Embryonic facial prominence (tissue), 1 donor: ENCODE measurements around the gene OPN3.
"Not testable (repeated sequence)": the region's sequence is repeated elsewhere in the genome, so short reads cannot be mapped to it uniquely, and the experiment has no call there.

Experiments
- DNase-seq: peaks from one replicate; pipeline ENCODE4 v3.0.0-alpha.2; 2016; ENCODE audit errors: extremely low spot score

OPN3 gene

GRCh38 chr1:241640149-241640866 is at the start of gene OPN3, which contains the start of gene CHML:
TSS of gene OPN3 (minus strand) at chr1:241640369. CDS start at chr1:241640254, 115 bp downstream.
TSS of gene CHML (minus strand) at chr1:241640369. CDS start at chr1:241635766, 4,603 bp downstream.
- DNase-seq, result peak; percentile 58

GRCh38 chr1:241688940-241689368 is 48.8 kb upstream of the OPN3 start:
- no peak for DNase-seq

- no peak for DNase-seq
Observed at GRCh38 chr1:241684108-241684507, 43.9 kb upstream of the OPN3 start.

- no peak for DNase-seq
Observed at GRCh38 chr1:241682921-241683320, 42.8 kb upstream of the OPN3 start.

- DNase-seq, result not testable (repeated sequence)
Observed at GRCh38 chr1:241681861-241682448, 41.8 kb upstream of the OPN3 start.

- DNase-seq, result no peak
Observed at GRCh38 chr1:241679961-241680360, 39.8 kb upstream of the OPN3 start.

- DNase-seq, result no peak
Observed at GRCh38 chr1:241679404-241679803, 39.2 kb upstream of the OPN3 start.

- no peak for DNase-seq
Observed at GRCh38 chr1:241678536-241678935, 38.4 kb upstream of the OPN3 start.

- DNase-seq, result no peak
Observed at GRCh38 chr1:241677201-241677600, 37.0 kb upstream of the OPN3 start.

GRCh38 chr1:241675983-241676382 is 35.8 kb upstream of the OPN3 start:
- DNase-seq, result no peak

- no peak for DNase-seq
Observed at GRCh38 chr1:241674805-241675384, 34.7 kb upstream of the OPN3 start.

GRCh38 chr1:241672301-241672700 is 32.1 kb upstream of the OPN3 start:
- DNase-seq, result no peak

- DNase-seq, result no peak
Observed at GRCh38 chr1:241666419-241666818, 26.2 kb upstream of the OPN3 start.

GRCh38 chr1:241660424-241660972 is 20.3 kb upstream of the OPN3 start:
- no peak for DNase-seq

- DNase-seq, result not testable (repeated sequence)
Observed at GRCh38 chr1:241659016-241659415, 18.8 kb upstream of the OPN3 start.

GRCh38 chr1:241658081-241658793 is 18.1 kb upstream of the OPN3 start:
- no peak for DNase-seq

GRCh38 chr1:241654641-241655040 is 14.5 kb upstream of the OPN3 start:
- DNase-seq, result no peak

GRCh38 chr1:241654019-241654418 is 13.8 kb upstream of the OPN3 start:
- DNase-seq, result no peak

GRCh38 chr1:241652012-241652411 is 11.8 kb upstream of the OPN3 start, which contains the start of gene WDR64:
TSS of gene WDR64 (plus strand) at chr1:241652281. CDS start at chr1:241652485, 204 bp downstream.
- DNase-seq, result no peak

GRCh38 chr1:241648159-241648558 is 8.0 kb upstream of the OPN3 start:
- DNase-seq, result no peak

GRCh38 chr1:241647658-241648057 is 7.5 kb upstream of the OPN3 start:
- DNase-seq, result no peak

- DNase-seq, result no peak
Observed at GRCh38 chr1:241646201-241646600, 6.0 kb upstream of the OPN3 start.
